KOPT-K1 (cell line): ENCODE data around the gene XNDC1N.
"Not testable (repeated sequence)": the region's sequence is repeated elsewhere in the genome, so short reads cannot be mapped to it uniquely, and the experiment has no call there.

Experiments
- H3K27ac ChIP-seq: fragments of 200-600 bp; sonication (generic); 2 replicates; pipeline ENCODE4 v1.5.1; 2016; ENCODE audit warnings: antibody characterized with exemption, mild to moderate bottlenecking, low read depth, low read length; ENCODE audit not compliant: poor library complexity, severe bottlenecking
- H3K36me3 ChIP-seq: fragments of 200-600 bp; sonication (generic); 2 replicates; pipeline ENCODE4 v1.5.1; 2017; ENCODE audit warnings: antibody characterized with exemption, mild to moderate bottlenecking, low read length, moderate library complexity; ENCODE audit not compliant: insufficient read depth
- H3K9me3 ChIP-seq: fragments of 200-600 bp; sonication (generic); 2 replicates; pipeline ENCODE4 v1.5.1; 2017; ENCODE audit warnings: antibody characterized with exemption, low read length, mild to moderate bottlenecking; ENCODE audit not compliant: insufficient read depth, poor library complexity, severe bottlenecking

The XNDC1N gene

DNA sequence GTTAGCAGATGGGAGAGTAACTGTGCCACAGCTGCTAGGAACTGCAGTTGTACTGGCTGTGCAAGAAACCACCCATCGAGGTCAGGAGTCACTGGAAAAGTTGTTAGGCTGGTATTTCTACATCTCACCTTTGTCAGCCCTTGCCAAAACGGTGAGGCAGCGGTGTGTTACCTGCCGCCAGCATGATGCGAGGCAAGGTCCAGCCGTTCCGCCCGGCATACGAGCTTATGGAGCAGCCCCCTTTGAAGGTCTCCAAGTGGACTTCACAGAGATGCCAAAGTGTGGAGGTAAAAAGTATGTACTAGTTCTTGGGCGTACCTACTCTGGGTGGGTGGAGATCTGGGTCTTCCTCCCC lies 16.4 kb downstream of the XNDC1N start:
- H3K27ac ChIP-seq, H3K9me3 ChIP-seq: not testable (repeated sequence)
- peaks cover 51% of the 10 kb centered on the region for H3K36me3 ChIP-seq

GRCh38 chr11:71911321-71911985 lies 16.9 kb downstream of the XNDC1N start:
- not testable (repeated sequence) for H3K27ac ChIP-seq
- peaks cover 48% of the 10 kb centered on the region for H3K36me3 ChIP-seq

GRCh38 chr11:71910775-71911174 lies 17.6 kb downstream of the XNDC1N start:
- peaks cover 41% of the 10 kb centered on the region for H3K36me3 ChIP-seq
- not testable (repeated sequence) for H3K27ac ChIP-seq, H3K9me3 ChIP-seq

More at GRCh38 chr11:71911321-71911985, 16.9 kb downstream of the XNDC1N start:
- H3K9me3 ChIP-seq = not testable (repeated sequence)

DNA sequence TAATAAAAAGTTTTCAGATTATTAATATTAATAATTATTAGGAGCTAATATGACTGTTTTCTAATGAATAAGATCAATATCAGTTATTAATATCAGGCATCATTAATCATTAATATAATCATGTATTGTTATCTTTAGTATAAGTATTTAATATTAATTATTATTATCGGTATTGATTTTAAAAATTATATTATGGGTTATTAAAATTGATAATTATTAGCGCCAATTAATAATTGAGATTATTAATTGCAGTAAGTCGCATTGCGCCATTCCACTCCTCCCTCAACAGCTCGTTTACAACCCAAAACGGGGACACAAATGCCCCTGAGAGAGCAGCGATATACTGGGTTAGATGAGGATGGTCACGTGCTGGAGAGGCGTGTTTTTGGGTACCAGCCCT lies 20.2 kb downstream of the XNDC1N start:
- Histone ChIP-seq H3K9me3 (no peaks in the 10 kb centered on the region), H3K36me3 (peaks cover 17% of the 10 kb centered on the region; the same call in 1 of the 2 replicates), H3K27ac (no peak overlapping the region)

- H3K27ac ChIP-seq, H3K36me3 ChIP-seq, H3K9me3 ChIP-seq: not testable (repeated sequence)
Observed at GRCh38 chr11:71901137-71901536, 27.3 kb downstream of the XNDC1N start.

GRCh38 chr11:71895961-71896360 lies 32.4 kb downstream of the XNDC1N start:
- H3K36me3 ChIP-seq = no peaks in the 10 kb centered on the region
- H3K27ac ChIP-seq = no peak overlapping the region
- no peaks in the 10 kb centered on the region for H3K9me3 ChIP-seq

- not testable (repeated sequence) for H3K27ac ChIP-seq, H3K9me3 ChIP-seq, H3K36me3 ChIP-seq
Observed at GRCh38 chr11:71889181-71889872, 39.1 kb downstream of the XNDC1N start.

GRCh38 chr11:71888335-71889010 lies 39.9 kb downstream of the XNDC1N start:
- not testable (repeated sequence) for H3K9me3 ChIP-seq, H3K36me3 ChIP-seq, H3K27ac ChIP-seq

DNA sequence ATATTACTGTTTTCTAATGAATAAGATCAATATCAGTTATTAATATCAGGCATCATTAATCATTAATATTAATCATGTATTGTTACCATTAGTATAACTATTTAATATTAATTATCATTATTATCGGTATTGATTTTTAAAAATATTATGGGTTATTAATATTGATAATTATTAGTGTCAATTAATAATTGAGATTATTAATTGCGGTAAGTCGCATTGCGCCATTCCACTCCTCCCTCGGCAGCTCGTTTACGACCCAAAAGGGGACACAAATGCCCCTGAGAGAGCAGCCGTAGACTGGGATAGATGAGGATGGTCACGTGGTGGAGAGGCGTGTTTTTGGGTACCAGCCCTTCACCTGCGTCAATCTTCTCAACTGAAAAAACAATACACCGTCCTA lies 42.6 kb downstream of the XNDC1N start:
- H3K9me3 ChIP-seq, H3K27ac ChIP-seq: not testable (repeated sequence)

More for the DNA sequence above, 42.6 kb downstream of the XNDC1N start:
- H3K36me3 ChIP-seq = not testable (repeated sequence)
